MM.1S (cell line): ENCODE measurements around the gene MAP3K4.

Source experiments
- DNase-seq: peaks from one replicate; pipeline ENCODE4 v3.0.0-alpha.2; 2015
- H2AFZ ChIP-seq: fragments of 300-600 bp; sonication (generic); 2 replicates; pipeline ENCODE4 v1.6.0; 2016; ENCODE audit warnings: antibody characterized with exemption, low read length
- H3F3A ChIP-seq: fragments of 300-600 bp; sonication (generic); 2 replicates; pipeline ENCODE4 v1.6.1; 2016; ENCODE audit warnings: mild to moderate bottlenecking, antibody characterized with exemption, low read length, moderate library complexity, mixed read lengths; ENCODE audit not compliant: insufficient read depth
- H3K27ac ChIP-seq: fragments of 300-600 bp; sonication (generic); 2 replicates; pipeline ENCODE4 v1.5.1; 2016; ENCODE audit warnings: mild to moderate bottlenecking, low read length
- H3K27me3 ChIP-seq: fragments of 300-600 bp; sonication (generic); replicated peaks from 2 replicates; pipeline ENCODE4 v1.6.0; 2016; ENCODE audit warnings: low read length; ENCODE audit not compliant: insufficient read depth
- H3K36me3 ChIP-seq: fragments of 300-600 bp; sonication (generic); replicated peaks from 2 replicates; pipeline ENCODE4 v1.6.1; 2016; ENCODE audit warnings: mild to moderate bottlenecking, low read length, mixed read lengths; ENCODE audit not compliant: insufficient read depth
- H3K4me1 ChIP-seq: fragments of 300-600 bp; sonication (generic); 2 replicates; pipeline ENCODE4 v1.6.1; 2016; ENCODE audit warnings: low read length, mixed read lengths
- H3K4me2 ChIP-seq: fragments of 300-600 bp; sonication (generic); 2 replicates; pipeline ENCODE4 v1.6.0; 2016; ENCODE audit warnings: low read depth, low read length
- H3K4me3 ChIP-seq: fragments of 300-600 bp; sonication (generic); 2 replicates; pipeline ENCODE4 v1.5.1; 2016; ENCODE audit warnings: low read length, mixed read lengths
- H3K79me2 ChIP-seq: fragments of 300-600 bp; sonication (generic); 2 replicates; pipeline ENCODE4 v1.6.1; 2016; ENCODE audit warnings: mixed run types, low read length, mixed read lengths
- H3K9ac ChIP-seq: fragments of 300-600 bp; sonication (generic); 2 replicates; pipeline ENCODE4 v1.6.1; 2016; ENCODE audit warnings: low read length, mixed read lengths
- H3K9me2 ChIP-seq: fragments of 300-600 bp; sonication (generic); replicated peaks from 2 replicates; pipeline ENCODE4 v1.6.1; 2016; ENCODE audit warnings: mild to moderate bottlenecking, low read length, mixed read lengths; ENCODE audit not compliant: insufficient read depth
- H3K9me3 ChIP-seq: fragments of 300-600 bp; sonication (generic); replicated peaks from 2 replicates; pipeline ENCODE4 v1.6.1; 2016; ENCODE audit warnings: mild to moderate bottlenecking, low read length, mixed read lengths; ENCODE audit not compliant: insufficient read depth
- H4K20me1 ChIP-seq: fragments of 300-600 bp; sonication (generic); 2 replicates; pipeline ENCODE4 v1.6.1; 2016; ENCODE audit warnings: mild to moderate bottlenecking, low read length, moderate library complexity, mixed read lengths; ENCODE audit not compliant: insufficient read depth
- EZH2 ChIP-seq: fragments of 300-600 bp; sonication (generic); optimal IDR thresholded peaks from 2 replicates; pipeline ENCODE3; 2017; ENCODE audit warnings: low read depth, mild to moderate bottlenecking, antibody characterized with exemption, low read length, mixed read lengths
- EZH2phosphoT487 ChIP-seq: fragments of 300-600 bp; sonication (generic); IDR thresholded peaks from 2 replicates; pipeline ENCODE4 v1.6.1; 2018; ENCODE audit warnings: antibody characterized with exemption, low read length
- TF ChIP-seq, protein P1 (sequence below): fragments of 300-600 bp; sonication (generic); IDR thresholded peaks from 2 replicates; pipeline ENCODE4 v1.5.1; 2016; ENCODE audit warnings: antibody characterized with exemption, low read length, mixed read lengths

Gene MAP3K4

DNA sequence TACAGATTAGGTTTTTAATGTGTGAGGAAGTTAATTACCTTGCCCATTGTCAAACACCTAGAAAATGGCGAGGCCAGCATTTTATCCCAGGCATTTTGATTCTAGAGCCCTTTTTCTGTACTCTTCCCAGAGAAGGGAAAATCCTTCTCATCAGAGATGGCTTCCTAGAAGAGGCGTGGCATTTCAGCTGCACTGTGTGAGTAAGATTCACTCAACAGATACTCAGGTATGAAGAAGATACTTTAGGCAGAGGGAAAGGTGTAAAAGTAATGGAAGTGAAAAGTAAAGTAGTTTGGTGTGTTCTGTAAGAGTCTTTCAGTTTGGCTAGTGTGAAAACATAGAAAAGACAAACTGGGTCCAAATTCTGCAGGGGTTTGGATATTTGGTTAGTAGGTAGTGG, 113.8 kb downstream of the MAP3K4 start:
- H3K9me2 ChIP-seq, result no peaks in the 10 kb centered on the region
- no peak for DNase-seq
- no peaks in the 10 kb centered on the region for H3F3A ChIP-seq
- no peak overlapping the region for H3K4me2 ChIP-seq
- no peak overlapping the region for H3K27ac ChIP-seq
- H2AFZ ChIP-seq, result no peak overlapping the region
- TF ChIP-seq EZH2, result no peak
- no peak for TF ChIP-seq EZH2phosphoT487
- TF ChIP-seq, protein P1, sequence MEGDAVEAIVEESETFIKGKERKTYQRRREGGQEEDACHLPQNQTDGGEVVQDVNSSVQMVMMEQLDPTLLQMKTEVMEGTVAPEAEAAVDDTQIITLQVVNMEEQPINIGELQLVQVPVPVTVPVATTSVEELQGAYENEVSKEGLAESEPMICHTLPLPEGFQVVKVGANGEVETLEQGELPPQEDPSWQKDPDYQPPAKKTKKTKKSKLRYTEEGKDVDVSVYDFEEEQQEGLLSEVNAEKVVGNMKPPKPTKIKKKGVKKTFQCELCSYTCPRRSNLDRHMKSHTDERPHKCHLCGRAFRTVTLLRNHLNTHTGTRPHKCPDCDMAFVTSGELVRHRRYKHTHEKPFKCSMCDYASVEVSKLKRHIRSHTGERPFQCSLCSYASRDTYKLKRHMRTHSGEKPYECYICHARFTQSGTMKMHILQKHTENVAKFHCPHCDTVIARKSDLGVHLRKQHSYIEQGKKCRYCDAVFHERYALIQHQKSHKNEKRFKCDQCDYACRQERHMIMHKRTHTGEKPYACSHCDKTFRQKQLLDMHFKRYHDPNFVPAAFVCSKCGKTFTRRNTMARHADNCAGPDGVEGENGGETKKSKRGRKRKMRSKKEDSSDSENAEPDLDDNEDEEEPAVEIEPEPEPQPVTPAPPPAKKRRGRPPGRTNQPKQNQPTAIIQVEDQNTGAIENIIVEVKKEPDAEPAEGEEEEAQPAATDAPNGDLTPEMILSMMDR, result no peak
- no peaks in the 10 kb centered on the region for H3K9me3 ChIP-seq
- H3K4me1 ChIP-seq, result no peaks in the 10 kb centered on the region
- H3K27me3 ChIP-seq, result no peaks in the 10 kb centered on the region
- no peaks in the 10 kb centered on the region for H4K20me1 ChIP-seq
- no peak overlapping the region for H3K9ac ChIP-seq
- H3K36me3 ChIP-seq, result no peaks in the 10 kb centered on the region; the same call in 1 of the 2 replicates
- no peaks in the 10 kb centered on the region for H3K79me2 ChIP-seq
- H3K4me3 ChIP-seq, result no peak overlapping the region

DNA sequence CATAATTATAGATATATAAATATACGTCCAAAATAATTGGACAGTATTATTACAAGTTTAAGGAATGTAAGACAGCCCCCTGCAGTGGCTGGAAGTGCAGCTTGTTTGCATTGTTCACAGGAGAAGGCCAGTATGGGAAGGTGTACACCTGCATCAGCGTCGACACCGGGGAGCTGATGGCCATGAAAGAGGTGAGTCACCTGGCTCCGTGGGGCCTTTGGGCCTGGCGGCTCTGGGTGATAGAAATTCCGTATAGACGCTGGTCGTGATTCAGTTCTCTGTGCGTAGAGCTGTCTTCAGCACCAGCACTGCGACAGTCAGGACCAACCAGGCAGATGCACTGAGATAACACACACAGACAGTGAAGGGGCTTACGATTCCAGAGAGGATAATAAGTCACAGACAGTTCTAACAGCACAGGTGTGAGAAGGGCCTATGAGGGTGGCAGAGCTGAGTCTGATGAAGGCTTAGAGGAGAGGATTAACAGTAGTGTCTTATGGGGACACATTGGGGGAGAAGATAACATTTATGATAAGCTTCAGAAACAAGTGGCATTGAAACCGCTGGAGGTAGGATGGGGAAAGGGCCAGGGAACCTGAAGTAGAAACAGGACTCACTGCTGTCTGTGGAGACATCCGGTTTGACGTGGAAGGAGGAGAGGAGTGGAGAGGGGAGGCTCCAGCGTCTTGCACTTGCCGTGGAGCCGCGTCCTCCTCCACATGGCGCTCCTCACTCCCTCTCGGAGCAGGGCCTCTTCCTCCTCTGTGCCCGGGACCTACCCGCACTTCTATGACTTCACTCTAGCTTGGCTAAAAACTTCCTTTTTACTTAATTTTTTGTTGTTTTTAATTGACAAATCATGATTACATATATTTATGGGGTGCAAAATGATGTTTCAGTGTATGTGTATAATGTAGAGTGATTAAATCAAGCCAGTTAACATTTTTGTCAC, 116.5 kb downstream of the MAP3K4 start:
- no peak overlapping the region for H3K9ac ChIP-seq
- H3K9me2 ChIP-seq, result no peaks in the 10 kb centered on the region
- no peak for DNase-seq
- no peak overlapping the region for H3K4me3 ChIP-seq
- no peaks in the 10 kb centered on the region for H4K20me1 ChIP-seq
- H2AFZ ChIP-seq, result no peak overlapping the region
- no peaks in the 10 kb centered on the region for H3K36me3 ChIP-seq
- H3K27ac ChIP-seq, result no peak overlapping the region
- H3K4me1 ChIP-seq, result no peaks in the 10 kb centered on the region
- no peak overlapping the region for H3K4me2 ChIP-seq
- H3K27me3 ChIP-seq, result no peaks in the 10 kb centered on the region
- no peaks in the 10 kb centered on the region for H3K9me3 ChIP-seq
- no peaks in the 10 kb centered on the region for H3F3A ChIP-seq
- no peaks in the 10 kb centered on the region for H3K79me2 ChIP-seq
- TF ChIP-seq EZH2phosphoT487 (no peak), EZH2 (no peak)
- TF ChIP-seq, protein P1, result no peak

DNA sequence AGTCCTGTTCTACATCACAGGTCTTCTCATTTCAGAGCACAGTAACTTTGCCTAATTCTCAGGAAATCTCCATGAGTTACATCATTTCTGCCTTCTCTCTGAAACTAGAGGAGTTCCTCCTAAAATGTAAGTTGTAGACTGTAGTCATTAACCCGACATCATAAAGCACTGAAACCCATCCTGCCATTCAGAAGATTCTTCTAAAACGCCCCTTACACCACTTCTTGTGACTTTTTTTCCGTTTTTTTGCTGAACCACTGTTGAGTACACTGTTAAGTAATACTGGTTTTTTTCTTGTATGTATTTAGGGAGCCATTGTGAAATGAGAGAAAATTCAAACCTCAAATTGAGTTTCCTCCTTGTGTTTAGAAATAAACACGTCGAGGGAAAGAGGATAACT, 117.3 kb downstream of the MAP3K4 start:
- TF ChIP-seq EZH2phosphoT487 (no peak), EZH2 (no peak)
- TF ChIP-seq, protein P1, result no peak
- H3K4me3 ChIP-seq, result no peak overlapping the region
- no peaks in the 10 kb centered on the region for H4K20me1 ChIP-seq
- no peaks in the 10 kb centered on the region for H3K27me3 ChIP-seq
- H3K36me3 ChIP-seq, result no peaks in the 10 kb centered on the region
- no peak overlapping the region for H3K4me2 ChIP-seq
- no peaks in the 10 kb centered on the region for H3K9me2 ChIP-seq
- DNase-seq, result no peak
- H3K9me3 ChIP-seq, result no peaks in the 10 kb centered on the region
- no peaks in the 10 kb centered on the region for H3F3A ChIP-seq
- H3K79me2 ChIP-seq, result no peaks in the 10 kb centered on the region
- no peak overlapping the region for H2AFZ ChIP-seq
- H3K27ac ChIP-seq, result no peak overlapping the region
- no peak overlapping the region for H3K9ac ChIP-seq
- no peaks in the 10 kb centered on the region for H3K4me1 ChIP-seq
